WTC11 (cell line): Measurements from ENCODE around the gene THSD8. TPM values are rescaled to one million over a fixed set of nuclear protein-coding genes. Genes with fewer than 3 reads are reported as not detected.

Experiments
- ATAC-seq: fragments of 200-7000 bp; cut with Tn5 transposase; 2 replicates; pipeline ENCODE4 v1.10.0; 2021; ENCODE audit warnings: mild to moderate bottlenecking, moderate library complexity
- CTCF ChIA-PET: fragments of 300-600 bp; sonication (Branson Sonifier 250); formaldehyde crosslinking; loops from one replicate; lab custom pipeline; 2021; ENCODE audit warnings: antibody characterized with exemption; lab: Charles Lee
- POLR2A ChIA-PET: fragments of 350-600 bp; sonication (Branson Sonifier 250); formaldehyde crosslinking; loops from one replicate; lab custom pipeline; 2021; ENCODE audit warnings: antibody characterized with exemption; lab: Charles Lee
- DNase-seq: peaks from one replicate; pipeline ENCODE4 v3.0.0; 2021; ENCODE audit warnings: low spot score
- H3K27ac Mint-ChIP-seq: 2 replicates; pipeline ENCODE4 v1.8.0; 2021; ENCODE audit warnings: mixed read lengths
- H3K27me3 Mint-ChIP-seq: 2 replicates; pipeline ENCODE4 v1.8.0; 2021; ENCODE audit warnings: low read depth, mild to moderate bottlenecking, moderate library complexity, mixed read lengths
- H3K36me3 Mint-ChIP-seq: 2 replicates; pipeline ENCODE4 v1.8.0; 2021; ENCODE audit warnings: mixed read lengths
- H3K4me1 Mint-ChIP-seq: 2 replicates; pipeline ENCODE4 v1.8.0; 2022; ENCODE audit warnings: mixed read lengths
- H3K4me3 Mint-ChIP-seq: 2 replicates; pipeline ENCODE4 v1.8.0; 2021; ENCODE audit warnings: mild to moderate bottlenecking, moderate library complexity, mixed read lengths
- H3K9me3 Mint-ChIP-seq: 2 replicates; pipeline ENCODE4 v1.8.0; 2021; ENCODE audit warnings: mixed read lengths
- E2F5 ChIP-seq: sonication (generic); formaldehyde crosslinking; IDR thresholded peaks from 2 replicates; pipeline ENCODE4 v1.8.1; 2022; ENCODE audit warnings: mild to moderate bottlenecking, moderate library complexity, missing genetic modification reagents
- FOXP1 ChIP-seq: sonication (generic); formaldehyde crosslinking; IDR thresholded peaks from 2 replicates; pipeline ENCODE4 v1.8.0; 2022; ENCODE audit warnings: missing genetic modification reagents, mild to moderate bottlenecking, moderate library complexity, borderline replicate concordance
- NR1H2 ChIP-seq: sonication (generic); formaldehyde crosslinking; IDR thresholded peaks from 2 replicates; pipeline ENCODE4 v1.9.0; 2021; ENCODE audit warnings: mild to moderate bottlenecking, moderate library complexity, missing genetic modification reagents
- RORB ChIP-seq: fragments of 250-450 bp; sonication (Bioruptor Pico); IDR thresholded peaks from 2 replicates; pipeline ENCODE4 v1.9.0; 2021; ENCODE audit warnings: mild to moderate bottlenecking
- SMAD4 ChIP-seq: sonication (generic); formaldehyde crosslinking; IDR thresholded peaks from 2 replicates; pipeline ENCODE4 v1.8.0; 2022; ENCODE audit warnings: mild to moderate bottlenecking, missing genetic modification reagents
- SP1 ChIP-seq: sonication (generic); formaldehyde crosslinking; conservative IDR thresholded peaks from 2 replicates; pipeline ENCODE4 v1.8.1; 2022; ENCODE audit warnings: missing genetic modification reagents
- ZNF121 ChIP-seq: sonication (generic); formaldehyde crosslinking; IDR thresholded peaks from 2 replicates; pipeline ENCODE4 v1.8.0; 2023; ENCODE audit warnings: missing genetic modification reagents
- ZNF317 ChIP-seq: sonication (generic); formaldehyde crosslinking; IDR thresholded peaks from 2 replicates; pipeline ENCODE4 v1.8.1; 2023; ENCODE audit warnings: low read depth, mild to moderate bottlenecking, moderate library complexity, missing genetic modification reagents, borderline replicate concordance
- total RNA-seq: library from RNA; stranded (reverse); gene quantifications from 3 replicates; pipeline ENCODE4 v1.2.3, GENCODE V29; 2021
- TF ChIP-seq, protein P1 (sequence below): sonication (generic); formaldehyde crosslinking; IDR thresholded peaks from 2 replicates; pipeline ENCODE4 v1.8.1; 2022; ENCODE audit warnings: low read depth, mild to moderate bottlenecking, moderate library complexity, missing genetic modification reagents, borderline replicate concordance
- TF ChIP-seq, protein P2 (sequence below): fragments of 200-600 bp; IDR thresholded peaks from 2 replicates; pipeline ENCODE4 v1.8.0; 2022; ENCODE audit warnings: antibody characterized with exemption
- TF ChIP-seq, protein P3 (sequence below): sonication (generic); formaldehyde crosslinking; IDR thresholded peaks from 2 replicates; pipeline ENCODE4 v1.8.1; 2023; ENCODE audit warnings: mild to moderate bottlenecking, missing genetic modification reagents, moderate library complexity
- TF ChIP-seq, protein P4 (sequence below): fragments of 250-450 bp; sonication (Bioruptor Pico); IDR thresholded peaks from 2 replicates; pipeline ENCODE4 v1.8.0; 2021; ENCODE audit warnings: mild to moderate bottlenecking
- TF ChIP-seq, protein P5 (sequence below): sonication (generic); formaldehyde crosslinking; IDR thresholded peaks from 2 replicates; pipeline ENCODE4 v1.8.1; 2023; ENCODE audit warnings: mild to moderate bottlenecking, missing genetic modification reagents

Gene THSD8
- total RNA-seq, 1 experiment from 2014 or later: 30.1 TPM

DNA sequence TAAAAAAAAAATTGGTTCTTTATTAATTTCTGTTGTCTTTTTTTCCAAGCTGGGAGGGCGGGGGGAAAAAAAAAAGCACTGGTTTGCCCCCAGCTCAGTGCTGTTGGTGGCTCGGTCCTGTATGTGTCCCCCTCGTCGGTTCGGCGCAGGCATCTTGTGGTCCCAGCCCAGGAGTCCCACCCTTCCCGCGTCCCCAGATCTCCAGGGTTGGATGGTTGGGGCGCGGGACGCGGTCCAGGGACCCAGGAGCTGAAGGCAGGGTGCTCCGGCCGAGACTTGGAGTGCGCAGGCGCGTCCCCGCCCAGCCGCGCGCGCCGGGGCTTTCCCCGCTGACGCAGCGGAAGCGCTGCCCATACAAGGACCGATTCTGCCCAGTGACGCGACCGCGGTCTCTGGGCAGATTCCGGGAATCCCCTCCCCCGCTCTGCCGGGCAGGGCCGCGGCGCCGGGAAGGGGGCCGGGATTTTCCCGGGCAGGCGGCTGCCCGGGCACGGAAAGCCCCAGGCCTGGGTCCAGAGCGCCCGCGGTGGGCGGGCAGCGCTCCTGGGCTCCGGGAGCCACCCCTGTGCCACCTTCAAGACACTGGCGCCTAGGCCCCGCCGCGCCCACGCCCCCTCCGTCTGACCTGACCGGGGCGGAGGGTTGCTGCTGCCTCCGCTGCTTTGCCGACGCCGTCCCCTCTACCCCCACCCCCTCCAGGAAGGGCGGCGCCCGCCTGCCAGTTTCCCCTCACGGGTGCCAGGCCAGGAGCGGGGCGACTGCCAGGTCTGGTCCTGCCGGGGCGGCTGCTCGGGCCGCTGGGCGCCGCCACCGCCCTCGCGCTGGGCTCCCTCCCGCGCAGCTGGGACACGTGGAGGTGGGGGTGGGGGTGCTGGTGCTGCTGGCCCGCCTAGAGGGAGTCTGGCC, 8.3 kb upstream of the THSD8 start (continued):
- TF ChIP-seq, protein P1, sequence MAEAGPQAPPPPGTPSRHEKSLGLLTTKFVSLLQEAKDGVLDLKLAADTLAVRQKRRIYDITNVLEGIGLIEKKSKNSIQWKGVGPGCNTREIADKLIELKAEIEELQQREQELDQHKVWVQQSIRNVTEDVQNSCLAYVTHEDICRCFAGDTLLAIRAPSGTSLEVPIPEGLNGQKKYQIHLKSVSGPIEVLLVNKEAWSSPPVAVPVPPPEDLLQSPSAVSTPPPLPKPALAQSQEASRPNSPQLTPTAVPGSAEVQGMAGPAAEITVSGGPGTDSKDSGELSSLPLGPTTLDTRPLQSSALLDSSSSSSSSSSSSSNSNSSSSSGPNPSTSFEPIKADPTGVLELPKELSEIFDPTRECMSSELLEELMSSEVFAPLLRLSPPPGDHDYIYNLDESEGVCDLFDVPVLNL (CRISPR knock-in tag): no peak
- TF ChIP-seq SP1 (CRISPR knock-in tag) (peak; percentile 84), NR1H2 (CRISPR knock-in tag) (no peak), FOXP1 (CRISPR knock-in tag) (0 out of 2 replicates have a peak, but pooled peaks have one; percentile 23), SMAD4 (CRISPR knock-in tag) (no peak)
- TF ChIP-seq, protein P2, sequence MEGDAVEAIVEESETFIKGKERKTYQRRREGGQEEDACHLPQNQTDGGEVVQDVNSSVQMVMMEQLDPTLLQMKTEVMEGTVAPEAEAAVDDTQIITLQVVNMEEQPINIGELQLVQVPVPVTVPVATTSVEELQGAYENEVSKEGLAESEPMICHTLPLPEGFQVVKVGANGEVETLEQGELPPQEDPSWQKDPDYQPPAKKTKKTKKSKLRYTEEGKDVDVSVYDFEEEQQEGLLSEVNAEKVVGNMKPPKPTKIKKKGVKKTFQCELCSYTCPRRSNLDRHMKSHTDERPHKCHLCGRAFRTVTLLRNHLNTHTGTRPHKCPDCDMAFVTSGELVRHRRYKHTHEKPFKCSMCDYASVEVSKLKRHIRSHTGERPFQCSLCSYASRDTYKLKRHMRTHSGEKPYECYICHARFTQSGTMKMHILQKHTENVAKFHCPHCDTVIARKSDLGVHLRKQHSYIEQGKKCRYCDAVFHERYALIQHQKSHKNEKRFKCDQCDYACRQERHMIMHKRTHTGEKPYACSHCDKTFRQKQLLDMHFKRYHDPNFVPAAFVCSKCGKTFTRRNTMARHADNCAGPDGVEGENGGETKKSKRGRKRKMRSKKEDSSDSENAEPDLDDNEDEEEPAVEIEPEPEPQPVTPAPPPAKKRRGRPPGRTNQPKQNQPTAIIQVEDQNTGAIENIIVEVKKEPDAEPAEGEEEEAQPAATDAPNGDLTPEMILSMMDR: no peak
- TF ChIP-seq, protein P3, sequence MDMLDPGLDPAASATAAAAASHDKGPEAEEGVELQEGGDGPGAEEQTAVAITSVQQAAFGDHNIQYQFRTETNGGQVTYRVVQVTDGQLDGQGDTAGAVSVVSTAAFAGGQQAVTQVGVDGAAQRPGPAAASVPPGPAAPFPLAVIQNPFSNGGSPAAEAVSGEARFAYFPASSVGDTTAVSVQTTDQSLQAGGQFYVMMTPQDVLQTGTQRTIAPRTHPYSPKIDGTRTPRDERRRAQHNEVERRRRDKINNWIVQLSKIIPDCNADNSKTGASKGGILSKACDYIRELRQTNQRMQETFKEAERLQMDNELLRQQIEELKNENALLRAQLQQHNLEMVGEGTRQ (CRISPR knock-in tag): peak; percentile 29; the same call in 1 of the 2 replicates
- TF ChIP-seq, protein P4, sequence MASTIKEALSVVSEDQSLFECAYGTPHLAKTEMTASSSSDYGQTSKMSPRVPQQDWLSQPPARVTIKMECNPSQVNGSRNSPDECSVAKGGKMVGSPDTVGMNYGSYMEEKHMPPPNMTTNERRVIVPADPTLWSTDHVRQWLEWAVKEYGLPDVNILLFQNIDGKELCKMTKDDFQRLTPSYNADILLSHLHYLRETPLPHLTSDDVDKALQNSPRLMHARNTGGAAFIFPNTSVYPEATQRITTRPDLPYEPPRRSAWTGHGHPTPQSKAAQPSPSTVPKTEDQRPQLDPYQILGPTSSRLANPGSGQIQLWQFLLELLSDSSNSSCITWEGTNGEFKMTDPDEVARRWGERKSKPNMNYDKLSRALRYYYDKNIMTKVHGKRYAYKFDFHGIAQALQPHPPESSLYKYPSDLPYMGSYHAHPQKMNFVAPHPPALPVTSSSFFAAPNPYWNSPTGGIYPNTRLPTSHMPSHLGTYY (CRISPR knock-in tag): no peak
- TF ChIP-seq, protein P5, sequence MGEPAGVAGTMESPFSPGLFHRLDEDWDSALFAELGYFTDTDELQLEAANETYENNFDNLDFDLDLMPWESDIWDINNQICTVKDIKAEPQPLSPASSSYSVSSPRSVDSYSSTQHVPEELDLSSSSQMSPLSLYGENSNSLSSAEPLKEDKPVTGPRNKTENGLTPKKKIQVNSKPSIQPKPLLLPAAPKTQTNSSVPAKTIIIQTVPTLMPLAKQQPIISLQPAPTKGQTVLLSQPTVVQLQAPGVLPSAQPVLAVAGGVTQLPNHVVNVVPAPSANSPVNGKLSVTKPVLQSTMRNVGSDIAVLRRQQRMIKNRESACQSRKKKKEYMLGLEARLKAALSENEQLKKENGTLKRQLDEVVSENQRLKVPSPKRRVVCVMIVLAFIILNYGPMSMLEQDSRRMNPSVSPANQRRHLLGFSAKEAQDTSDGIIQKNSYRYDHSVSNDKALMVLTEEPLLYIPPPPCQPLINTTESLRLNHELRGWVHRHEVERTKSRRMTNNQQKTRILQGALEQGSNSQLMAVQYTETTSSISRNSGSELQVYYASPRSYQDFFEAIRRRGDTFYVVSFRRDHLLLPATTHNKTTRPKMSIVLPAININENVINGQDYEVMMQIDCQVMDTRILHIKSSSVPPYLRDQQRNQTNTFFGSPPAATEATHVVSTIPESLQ (CRISPR knock-in tag): no peak

DNA sequence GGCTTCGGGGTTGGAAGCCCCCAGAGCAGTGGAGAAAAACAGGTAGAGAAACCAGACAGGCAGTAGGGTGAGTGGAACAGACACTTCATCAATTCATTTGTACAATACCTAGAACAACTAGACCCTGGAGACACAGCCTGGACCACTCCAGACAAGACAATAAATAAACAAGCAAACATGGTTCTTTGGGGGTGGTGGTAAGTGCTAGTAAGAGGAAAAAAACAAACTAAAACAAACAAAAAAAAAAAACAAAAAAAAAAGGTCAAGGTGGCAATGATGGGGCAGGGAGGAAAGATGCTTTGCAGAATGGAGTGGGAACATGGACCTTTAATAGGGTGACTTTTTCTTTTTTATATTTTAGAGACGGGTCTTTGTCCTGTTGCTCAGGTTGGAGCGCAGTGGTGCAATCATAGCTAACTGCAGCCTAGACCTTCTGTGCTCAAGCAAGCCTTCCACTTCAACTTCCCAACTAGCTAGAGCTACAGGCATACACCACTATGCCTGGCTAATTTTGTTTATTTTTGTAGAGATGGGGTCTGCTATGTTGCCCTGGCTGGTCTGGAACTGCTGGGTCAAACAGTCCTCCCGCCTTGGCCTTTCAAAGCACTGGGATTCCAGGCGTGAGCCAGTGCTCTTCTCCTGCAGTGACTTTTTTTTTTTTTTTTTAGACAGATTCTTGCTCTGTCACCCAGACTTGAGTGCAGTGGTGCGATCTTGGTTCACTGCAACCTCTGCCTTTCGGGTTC, 7.5 kb upstream of the THSD8 start:
- ChIA-PET CTCF (interaction anchor here (0.5 to 14.0 kb wide), 8 partner anchors 11 to 72 kb away, joined by 4 to 341 read pairs (median 18); partner anchors contain the start of gene RNASEH2A), POLR2A (interaction anchor here (0.6 to 3.1 kb wide), 2 partner anchors 13 to 16 kb away, joined by 4 to 29 read pairs; no protein-coding TSS in a partner anchor)
- Mint-ChIP-seq H3K4me3 (peak overlapping the region; percentile 59), H3K27ac (peak overlapping the region; percentile 44), H3K36me3 (peaks cover 10% of the 10 kb centered on the region), H3K27me3 (peaks cover 32% of the 10 kb centered on the region), H3K4me1 (peaks cover 28% of the 10 kb centered on the region), H3K9me3 (no peaks in the 10 kb centered on the region)
- DNase-seq (no peak), ATAC-seq (no peak)
- TF ChIP-seq E2F5 (CRISPR knock-in tag) (no peak), ZNF121 (CRISPR knock-in tag) (0 out of 2 replicates have a peak, but pooled peaks have one; percentile 21), RORB (CRISPR knock-in tag) (no peak), ZNF317 (CRISPR knock-in tag) (no peak)
